HUES64 (cell line): ENCODE results near the gene DSCAML1.

ENCODE experiments used
- H3K27ac ChIP-seq: 2 replicates; pipeline ENCODE4 v1.7.0; 2013; ENCODE audit warnings: low read depth, low read length, inconsistent platforms
- H3K27me3 ChIP-seq: 2 replicates; pipeline ENCODE4 v1.6.1; 2013; ENCODE audit warnings: mild to moderate bottlenecking, low read length; ENCODE audit not compliant: insufficient read depth
- H3K36me3 ChIP-seq: 2 replicates; pipeline ENCODE4 v1.6.1; 2013; ENCODE audit warnings: mild to moderate bottlenecking, low read length; ENCODE audit not compliant: insufficient read depth
- H3K4me1 ChIP-seq: 2 replicates; pipeline ENCODE4 v1.6.1; 2013; ENCODE audit warnings: mild to moderate bottlenecking, low read length, moderate library complexity; ENCODE audit not compliant: insufficient read depth
- H3K4me3 ChIP-seq: 2 replicates; pipeline ENCODE4 v1.5.1; 2013; ENCODE audit warnings: mild to moderate bottlenecking, low read length, moderate library complexity
- H3K9ac ChIP-seq: 2 replicates; pipeline ENCODE4 v1.6.1; 2013; ENCODE audit warnings: mild to moderate bottlenecking, low read depth, low read length
- H3K9me3 ChIP-seq: 2 replicates; pipeline ENCODE4 v1.6.1; 2013; ENCODE audit warnings: low read depth, low read length; ENCODE audit not compliant: insufficient read depth
- WGBS: fragments of 150-250, 120-280 bp; methylation state at CpG from one replicate; pipeline ENCODE4 v1.1.7; 2013; ENCODE audit warnings: missing lambda C conversion rate; 5-methylcytosine and 5-hydroxymethylcytosine counted together

The DSCAML1 gene

GRCh38 chr11:117685566-117685965, 111.5 kb downstream of the DSCAML1 start:
- Histone ChIP-seq H3K4me3 (no peak overlapping the region), H3K27me3 (no peaks in the 10 kb centered on the region), H3K27ac (no peak overlapping the region), H3K36me3 (no peaks in the 10 kb centered on the region), H3K4me1 (peaks cover 10% of the 10 kb centered on the region; the same call in 1 of the 2 replicates), H3K9me3 (no peaks in the 10 kb centered on the region), H3K9ac (no peak overlapping the region)
- 93% methylated on average over 6 of the region's 6 CpGs for WGBS

GRCh38 chr11:117684731-117685130, 112.3 kb downstream of the DSCAML1 start:
- H3K4me3 ChIP-seq = no peak overlapping the region
- WGBS = 93% methylated on average over 4 of the region's 4 CpGs
- H3K36me3 ChIP-seq = no peaks in the 10 kb centered on the region
- no peaks in the 10 kb centered on the region for H3K27me3 ChIP-seq
- no peak overlapping the region for H3K27ac ChIP-seq
- H3K9me3 ChIP-seq = no peaks in the 10 kb centered on the region
- H3K4me1 ChIP-seq = peaks cover 17% of the 10 kb centered on the region; the same call in 1 of the 2 replicates
- no peak overlapping the region for H3K9ac ChIP-seq

GRCh38 chr11:117684111-117684510, 112.9 kb downstream of the DSCAML1 start:
- Histone ChIP-seq H3K9me3 (no peaks in the 10 kb centered on the region), H3K4me3 (no peak overlapping the region), H3K4me1 (peaks cover 23% of the 10 kb centered on the region), H3K36me3 (no peaks in the 10 kb centered on the region), H3K9ac (no peak overlapping the region), H3K27ac (no peak overlapping the region), H3K27me3 (no peaks in the 10 kb centered on the region; the same call in 1 of the 2 replicates)
- WGBS = 95% methylated on average over 2 of the region's 3 CpGs

GRCh38 chr11:117681438-117681837, 115.6 kb downstream of the DSCAML1 start:
- H3K36me3 ChIP-seq = no peaks in the 10 kb centered on the region
- no peak overlapping the region for H3K9ac ChIP-seq
- WGBS = 88% methylated on average over 1 of the region's 1 CpG
- H3K4me1 ChIP-seq = peaks cover 28% of the 10 kb centered on the region
- no peaks in the 10 kb centered on the region for H3K9me3 ChIP-seq
- no peak overlapping the region for H3K4me3 ChIP-seq
- no peak overlapping the region for H3K27ac ChIP-seq
- H3K27me3 ChIP-seq = peaks cover 7% of the 10 kb centered on the region

GRCh38 chr11:117679461-117679860, 117.6 kb downstream of the DSCAML1 start:
- Histone ChIP-seq H3K36me3 (no peaks in the 10 kb centered on the region), H3K27me3 (peaks cover 7% of the 10 kb centered on the region), H3K4me1 (peaks cover 28% of the 10 kb centered on the region), H3K27ac (0 out of 2 replicates have a peak overlapping the region, but pooled peaks have one; percentile 19), H3K4me3 (no peak overlapping the region), H3K9ac (no peak overlapping the region), H3K9me3 (no peaks in the 10 kb centered on the region)
- 43% methylated on average over 3 of the region's 3 CpGs for WGBS

GRCh38 chr11:117678658-117679406, 118.2 kb downstream of the DSCAML1 start:
- Histone ChIP-seq H3K4me3 (no peak overlapping the region), H3K27ac (0 out of 2 replicates have a peak overlapping the region, but pooled peaks have one; percentile 19), H3K9ac (no peak overlapping the region), H3K4me1 (peaks cover 28% of the 10 kb centered on the region), H3K36me3 (no peaks in the 10 kb centered on the region), H3K9me3 (no peaks in the 10 kb centered on the region), H3K27me3 (peaks cover 7% of the 10 kb centered on the region)
- 84% methylated on average over 18 of the region's 18 CpGs for WGBS

GRCh38 chr11:117677729-117678310, 119.2 kb downstream of the DSCAML1 start:
- H3K9ac ChIP-seq = no peak overlapping the region
- peaks cover 28% of the 10 kb centered on the region for H3K4me1 ChIP-seq
- H3K4me3 ChIP-seq = no peak overlapping the region
- H3K9me3 ChIP-seq = no peaks in the 10 kb centered on the region
- no peak overlapping the region for H3K27ac ChIP-seq
- peaks cover 10% of the 10 kb centered on the region for H3K27me3 ChIP-seq
- no peaks in the 10 kb centered on the region for H3K36me3 ChIP-seq
- WGBS = 92% methylated on average over 12 of the region's 12 CpGs

GRCh38 chr11:117676501-117676900, 120.5 kb downstream of the DSCAML1 start:
- H3K27ac ChIP-seq = no peak overlapping the region
- H3K4me1 ChIP-seq = peaks cover 27% of the 10 kb centered on the region
- no peaks in the 10 kb centered on the region for H3K36me3 ChIP-seq
- H3K9ac ChIP-seq = no peak overlapping the region
- H3K27me3 ChIP-seq = peaks cover 10% of the 10 kb centered on the region
- WGBS = 91% methylated on average over 7 of the region's 7 CpGs
- no peaks in the 10 kb centered on the region for H3K9me3 ChIP-seq
- H3K4me3 ChIP-seq = no peak overlapping the region

- Histone ChIP-seq H3K36me3 (no peaks in the 10 kb centered on the region), H3K27ac (no peak overlapping the region), H3K9me3 (no peaks in the 10 kb centered on the region), H3K27me3 (peaks cover 10% of the 10 kb centered on the region; the same call in 1 of the 2 replicates), H3K4me3 (no peak overlapping the region), H3K9ac (no peak overlapping the region), H3K4me1 (peaks cover 15% of the 10 kb centered on the region)
- 93% methylated on average over 8 of the region's 8 CpGs for WGBS
Measured at GRCh38 chr11:117673602-117674001, 123.4 kb downstream of the DSCAML1 start.

GRCh38 chr11:117671370-117671769, 125.6 kb downstream of the DSCAML1 start:
- WGBS = 41% methylated on average over 4 of the region's 4 CpGs
- Histone ChIP-seq H3K9ac (no peak overlapping the region), H3K4me3 (no peak overlapping the region), H3K9me3 (no peaks in the 10 kb centered on the region), H3K27me3 (peaks cover 6% of the 10 kb centered on the region; the same call in 1 of the 2 replicates), H3K27ac (no peak overlapping the region; the same call in 1 of the 2 replicates), H3K4me1 (peaks cover 15% of the 10 kb centered on the region), H3K36me3 (no peaks in the 10 kb centered on the region)

- Histone ChIP-seq H3K36me3 (no peaks in the 10 kb centered on the region), H3K9ac (no peak overlapping the region), H3K4me1 (peaks cover 15% of the 10 kb centered on the region), H3K9me3 (no peaks in the 10 kb centered on the region), H3K27me3 (peaks cover 6% of the 10 kb centered on the region; the same call in 1 of the 2 replicates), H3K4me3 (no peak overlapping the region), H3K27ac (no peak overlapping the region; the same call in 1 of the 2 replicates)
- 12% methylated on average over 7 of the region's 7 CpGs for WGBS
Measured at GRCh38 chr11:117670924-117671323, 126.1 kb downstream of the DSCAML1 start.
